ENCODE measurements around the gene ZBTB20. TPM values are rescaled to one million over a fixed set of nuclear protein-coding genes. Genes with fewer than 3 reads are reported as not detected.

The ZBTB20 gene
- total and polyA plus RNA-seq, 10 donors, result 0.32 to 89.7 (median 71.8) TPM

GRCh38 chr3:115072265-115073021 is 74.6 kb downstream of the ZBTB20 start:
- intact Hi-C loops (cut with DNase I; ENCODE audit: low total_unique reads), result no loop called here
- H3K27ac ChIP-seq, result no peak overlapping the region

GRCh38 chr3:115071601-115072000 is 75.5 kb downstream of the ZBTB20 start:
- TF ChIP-seq POLR2A (IDR thresholded peaks at IDR 0.05), result no peak
- TF ChIP-seq POLR2AphosphoS5 (IDR thresholded peaks at IDR 0.05), result no peak
- TF ChIP-seq, protein P1, sequence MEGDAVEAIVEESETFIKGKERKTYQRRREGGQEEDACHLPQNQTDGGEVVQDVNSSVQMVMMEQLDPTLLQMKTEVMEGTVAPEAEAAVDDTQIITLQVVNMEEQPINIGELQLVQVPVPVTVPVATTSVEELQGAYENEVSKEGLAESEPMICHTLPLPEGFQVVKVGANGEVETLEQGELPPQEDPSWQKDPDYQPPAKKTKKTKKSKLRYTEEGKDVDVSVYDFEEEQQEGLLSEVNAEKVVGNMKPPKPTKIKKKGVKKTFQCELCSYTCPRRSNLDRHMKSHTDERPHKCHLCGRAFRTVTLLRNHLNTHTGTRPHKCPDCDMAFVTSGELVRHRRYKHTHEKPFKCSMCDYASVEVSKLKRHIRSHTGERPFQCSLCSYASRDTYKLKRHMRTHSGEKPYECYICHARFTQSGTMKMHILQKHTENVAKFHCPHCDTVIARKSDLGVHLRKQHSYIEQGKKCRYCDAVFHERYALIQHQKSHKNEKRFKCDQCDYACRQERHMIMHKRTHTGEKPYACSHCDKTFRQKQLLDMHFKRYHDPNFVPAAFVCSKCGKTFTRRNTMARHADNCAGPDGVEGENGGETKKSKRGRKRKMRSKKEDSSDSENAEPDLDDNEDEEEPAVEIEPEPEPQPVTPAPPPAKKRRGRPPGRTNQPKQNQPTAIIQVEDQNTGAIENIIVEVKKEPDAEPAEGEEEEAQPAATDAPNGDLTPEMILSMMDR (IDR thresholded peaks at IDR 0.05 in 8 of 11, conservative IDR thresholded peaks at IDR 0.05 in 3 of 11), result no peak
- 83 to 89% (median 87%) methylated on average over 5 of the region's 5 CpGs for WGBS, 5 donors
- Histone ChIP-seq H3K27ac (no peak overlapping the region), H3K36me3 (peaks cover 0 to 9% (median under 1%) of the 10 kb centered on the region in 6 donors), H3K4me3 (no peak overlapping the region), H3K4me1 (peaks cover 0 to 12% (median 0%) of the 10 kb centered on the region in 6 donors), H3K9me3 (no peaks in the 10 kb centered on the region), H3K27me3 (replicated peaks in 1 of 7) (no peaks in the 10 kb centered on the region)
- no peak for DNase-seq
- intact Hi-C loops (cut with DNase I; ENCODE audit: low total_unique reads), result no loop called here

More at GRCh38 chr3:115072265-115073021, 74.6 kb downstream of the ZBTB20 start:
- Histone ChIP-seq H3K4me1 (peaks cover 0 to 13% (median 0%) of the 10 kb centered on the region in 6 donors), H3K36me3 (peaks cover 0 to 14% (median 5%) of the 10 kb centered on the region in 6 donors), H3K27me3 (replicated peaks in 1 of 7) (no peaks in the 10 kb centered on the region), H3K4me3 (no peak overlapping the region), H3K9me3 (no peaks in the 10 kb centered on the region)
- DNase-seq, result no peak
- TF ChIP-seq POLR2AphosphoS5 (IDR thresholded peaks at IDR 0.05), result no peak
- TF ChIP-seq, protein P1 (IDR thresholded peaks at IDR 0.05 in 8 of 11, conservative IDR thresholded peaks at IDR 0.05 in 3 of 11), result no peak
- TF ChIP-seq POLR2A (IDR thresholded peaks at IDR 0.05), result no peak
- WGBS, 5 donors, result 86 to 96% (median 90%) methylated on average over 6 of the region's 6 CpGs

DNA sequence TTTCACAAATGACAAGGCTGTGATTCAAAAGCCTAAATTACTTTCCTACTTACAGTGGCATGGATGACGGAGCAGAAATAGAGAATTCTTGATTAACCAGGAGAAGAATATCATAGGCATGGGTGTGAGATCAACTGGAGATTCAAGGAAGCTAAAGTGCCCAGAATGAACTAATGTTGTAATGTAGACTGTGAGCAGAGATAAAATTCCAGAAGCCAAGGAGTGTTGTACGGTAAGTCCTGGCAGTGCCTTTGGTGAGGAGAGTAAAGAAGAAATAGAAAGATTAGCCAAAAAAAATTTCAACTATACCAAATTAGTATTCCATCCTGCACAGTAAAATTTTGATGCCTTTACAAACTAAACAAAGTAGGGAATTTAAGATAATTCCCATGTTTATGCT is 75.9 kb downstream of the ZBTB20 start:
- Histone ChIP-seq H3K27me3 (replicated peaks in 1 of 7) (no peaks in the 10 kb centered on the region), H3K27ac (no peak overlapping the region), H3K36me3 (peaks cover 0 to 9% (median 0%) of the 10 kb centered on the region in 6 donors), H3K4me1 (peaks cover 0 to 12% (median 0%) of the 10 kb centered on the region in 6 donors), H3K9me3 (no peaks in the 10 kb centered on the region), H3K4me3 (no peak overlapping the region)
- no peak for DNase-seq
- intact Hi-C loops (cut with DNase I; ENCODE audit: low total_unique reads), result no loop called here
- TF ChIP-seq, protein P1 (IDR thresholded peaks at IDR 0.05 in 8 of 11, conservative IDR thresholded peaks at IDR 0.05 in 3 of 11), result no peak
- TF ChIP-seq POLR2A (IDR thresholded peaks at IDR 0.05) (no peak), POLR2AphosphoS5 (IDR thresholded peaks at IDR 0.05) (no peak)
- WGBS, 5 donors, result 94 to 100% (median 96%) methylated on average over 2 of the region's 2 CpGs

GRCh38 chr3:115068799-115069198 is 78.3 kb downstream of the ZBTB20 start:
- peaks cover 0 to 9% (median 0%) of the 10 kb centered on the region in 6 donors for H3K36me3 ChIP-seq
- no peak for DNase-seq
- H3K4me1 ChIP-seq, result peaks cover 0 to 6% (median 0%) of the 10 kb centered on the region in 6 donors
- intact Hi-C loops (cut with DNase I; ENCODE audit: low total_unique reads), result no loop called here
- H3K27ac ChIP-seq, result no peak overlapping the region
- H3K27me3 ChIP-seq (replicated peaks in 1 of 7), result no peaks in the 10 kb centered on the region
- TF ChIP-seq, protein P1 (IDR thresholded peaks at IDR 0.05 in 8 of 11, conservative IDR thresholded peaks at IDR 0.05 in 3 of 11), result no peak
- TF ChIP-seq POLR2A (IDR thresholded peaks at IDR 0.05) (no peak), POLR2AphosphoS5 (IDR thresholded peaks at IDR 0.05) (no peak)
- H3K9me3 ChIP-seq, result no peaks in the 10 kb centered on the region
- H3K4me3 ChIP-seq, result no peak overlapping the region

Data from spleen (tissue), 11 donors.